ENCODE measurements around the gene KATNAL1. TPM values are rescaled to one million over a fixed set of nuclear protein-coding genes. Genes with fewer than 3 reads are reported as not detected.
A peak's percentile ranks its signal among the peaks of the same experiment; 100 is the strongest.

The KATNAL1 gene
- total RNA-seq, 1 experiment from 2014 or later, result 14.2 TPM

DNA sequence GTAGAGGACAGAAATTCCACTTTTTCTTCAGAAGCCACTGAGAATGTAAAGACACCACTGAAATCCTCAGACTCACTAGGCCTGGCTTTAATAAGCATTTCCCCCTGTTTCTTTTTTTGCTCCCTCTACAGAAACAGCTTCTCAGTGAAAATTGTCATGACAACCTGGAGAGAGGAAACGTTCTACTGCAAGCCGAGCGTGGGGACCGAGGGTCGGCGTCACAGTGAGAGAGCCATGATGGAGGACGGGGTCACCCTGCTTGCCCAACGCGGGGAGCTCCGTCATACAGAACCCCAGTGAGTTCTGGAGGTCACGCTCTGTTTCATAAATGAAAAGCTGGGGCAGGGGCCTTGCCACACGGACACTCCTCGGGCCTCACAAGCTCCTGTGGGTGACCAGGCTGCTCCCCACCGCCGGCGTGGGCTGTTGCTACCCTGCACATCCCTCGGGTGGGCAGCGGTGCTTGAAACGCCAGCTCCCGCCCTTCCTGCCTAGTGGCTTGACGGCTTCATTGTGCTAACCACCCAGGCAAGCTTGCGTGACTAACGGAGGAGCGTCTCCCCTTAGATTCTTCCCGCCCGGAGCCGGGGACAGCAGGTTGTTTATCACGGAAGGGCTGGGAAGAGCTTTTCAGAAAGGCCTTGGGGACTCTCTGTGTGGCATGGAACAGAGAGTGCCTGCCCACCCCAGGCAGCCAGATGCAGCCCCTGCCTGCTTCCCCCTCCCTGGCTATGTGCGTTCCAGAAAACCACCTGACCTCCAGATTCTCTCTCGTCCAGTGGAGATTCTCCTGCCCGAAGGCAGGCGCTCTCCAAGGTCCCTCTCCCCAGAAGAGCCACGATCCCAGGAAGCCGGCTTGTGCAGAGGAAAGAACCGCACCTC, 153.6 kb downstream of the KATNAL1 start:
- peak; percentile 25 for DNase-seq (ENCODE audit: low spot score)
- Mint-ChIP-seq H3K36me3 (peaks cover 9% of the 10 kb centered on the region), H3K9me3 (peaks cover 6% of the 10 kb centered on the region), H3K4me3 (no peak overlapping the region), H3K4me1 (peaks cover 20% of the 10 kb centered on the region), H3K27ac (no peak overlapping the region), H3K27me3 (ENCODE audit: low read depth) (peaks cover 3% of the 10 kb centered on the region)
- peak; percentile 70 for ATAC-seq
- ChIA-PET CTCF (interaction anchor here (0.6 to 1.4 kb wide), 2 partner anchors 16 to 21 kb away, joined by 3 to 9 read pairs; no protein-coding TSS in a partner anchor), POLR2A (no interaction called here)
- TF ChIP-seq, protein P1, sequence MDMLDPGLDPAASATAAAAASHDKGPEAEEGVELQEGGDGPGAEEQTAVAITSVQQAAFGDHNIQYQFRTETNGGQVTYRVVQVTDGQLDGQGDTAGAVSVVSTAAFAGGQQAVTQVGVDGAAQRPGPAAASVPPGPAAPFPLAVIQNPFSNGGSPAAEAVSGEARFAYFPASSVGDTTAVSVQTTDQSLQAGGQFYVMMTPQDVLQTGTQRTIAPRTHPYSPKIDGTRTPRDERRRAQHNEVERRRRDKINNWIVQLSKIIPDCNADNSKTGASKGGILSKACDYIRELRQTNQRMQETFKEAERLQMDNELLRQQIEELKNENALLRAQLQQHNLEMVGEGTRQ (CRISPR knock-in tag; IDR thresholded peaks at IDR 0.05), result peak; percentile 37; the same call in 1 of the 2 replicates
- no peak for TF ChIP-seq ETV6 (CRISPR knock-in tag; IDR thresholded peaks at IDR 0.05)

Other genes starting within 250 kb of the KATNAL1 start
- 0.13 TPM in 1 of 3 replicates, not detected in the others for gene UBE2L5, start 114.9 kb upstream of the KATNAL1 start, total RNA-seq (2021)
- gene HMGB1, start 158.4 kb upstream of the KATNAL1 start, total RNA-seq (2021), result 611 to 640 TPM (median 616 TPM) in 3 replicates

Data from WTC11 (cell line).